ENCODE measurements around the gene ABLIM2.

DNA sequence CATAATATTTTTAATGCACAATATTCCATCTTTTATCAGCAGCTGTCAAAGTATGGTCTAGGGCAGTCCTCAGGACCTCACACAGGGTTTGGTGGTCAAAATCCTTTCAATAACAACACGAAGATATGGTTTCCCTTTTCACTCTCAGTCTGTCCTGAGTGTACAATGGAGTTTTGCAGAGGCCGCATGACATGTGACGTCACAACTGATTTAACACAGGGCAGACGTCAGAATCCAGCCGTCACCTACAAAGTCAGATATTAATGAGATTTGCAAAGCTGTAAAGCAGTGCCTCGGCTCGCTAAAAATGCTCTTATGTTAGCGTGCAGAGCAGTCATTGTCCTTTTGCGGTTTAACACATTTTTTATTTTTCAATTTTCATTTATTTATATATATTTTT is 12.5 kb downstream of the ABLIM2 start:
- TF ChIP-seq, protein P1, sequence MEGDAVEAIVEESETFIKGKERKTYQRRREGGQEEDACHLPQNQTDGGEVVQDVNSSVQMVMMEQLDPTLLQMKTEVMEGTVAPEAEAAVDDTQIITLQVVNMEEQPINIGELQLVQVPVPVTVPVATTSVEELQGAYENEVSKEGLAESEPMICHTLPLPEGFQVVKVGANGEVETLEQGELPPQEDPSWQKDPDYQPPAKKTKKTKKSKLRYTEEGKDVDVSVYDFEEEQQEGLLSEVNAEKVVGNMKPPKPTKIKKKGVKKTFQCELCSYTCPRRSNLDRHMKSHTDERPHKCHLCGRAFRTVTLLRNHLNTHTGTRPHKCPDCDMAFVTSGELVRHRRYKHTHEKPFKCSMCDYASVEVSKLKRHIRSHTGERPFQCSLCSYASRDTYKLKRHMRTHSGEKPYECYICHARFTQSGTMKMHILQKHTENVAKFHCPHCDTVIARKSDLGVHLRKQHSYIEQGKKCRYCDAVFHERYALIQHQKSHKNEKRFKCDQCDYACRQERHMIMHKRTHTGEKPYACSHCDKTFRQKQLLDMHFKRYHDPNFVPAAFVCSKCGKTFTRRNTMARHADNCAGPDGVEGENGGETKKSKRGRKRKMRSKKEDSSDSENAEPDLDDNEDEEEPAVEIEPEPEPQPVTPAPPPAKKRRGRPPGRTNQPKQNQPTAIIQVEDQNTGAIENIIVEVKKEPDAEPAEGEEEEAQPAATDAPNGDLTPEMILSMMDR (IDR thresholded peaks at IDR 0.05; ENCODE audit: insufficient read depth, low read length, poor library complexity, severe bottlenecking), result no peak
- TF ChIP-seq EZH2phosphoT487 (conservative IDR thresholded peaks at IDR 0.05; ENCODE audit: low read length), result no peak
